HepG2 (cell line): ENCODE results near the gene AHSP. TPM values are rescaled to one million over a fixed set of nuclear protein-coding genes. Genes with fewer than 3 reads are reported as not detected.

Experiments
- ATAC-seq: fragments of 200-7000 bp; cut with Tn5 transposase; 3 replicates; pipeline ENCODE4 v1.9.1; 2020; ENCODE audit warnings: mild to moderate bottlenecking, moderate library complexity
- BruUV-seq: library from RNA; stranded (reverse); fragments of 400-500 nt; replicated peaks from 2 replicates; lab custom pipeline; 2021; lab: Mats Ljungman, UMichigan
- CTCF ChIA-PET: fragments of 300-600 bp; formaldehyde crosslinking; extraction: SDS; loops from one replicate; lab custom pipeline; 2021; ENCODE audit warnings: low total read pairs, inconsistent platforms, low intra/inter-chr PET ratio; lab: Yijun Ruan, JAX
- POLR2A ChIA-PET: fragments of 350-600 bp; sonication (Branson Sonifier 250); formaldehyde crosslinking; loops from one replicate; lab custom pipeline; 2020; ENCODE audit warnings: antibody characterized with exemption, inconsistent platforms; lab: Yijun Ruan, JAX
- DNase-seq: peaks from one replicate; pipeline ENCODE4 v3.0.0-alpha.2; 2015; ENCODE audit warnings: low spot score
- FAIRE-seq: peaks from 3 replicates; lab custom pipeline; 2011; peaks lifted over from hg19 to GRCh38; lab: Jason Lieb, UNC
- H2AFZ ChIP-seq: one replicate; pipeline ENCODE4 v1.6.1; 2011; ENCODE audit warnings: low read length, inconsistent platforms
- H3K27ac ChIP-seq: fragments of 300-600 bp; 3 replicates; pipeline ENCODE4 v1.8.0; 2011; ENCODE audit warnings: mixed run types, mild to moderate bottlenecking, mixed read lengths, low read length, inconsistent platforms; ENCODE audit not compliant: insufficient read depth; ENCODE audit errors: extremely low read length
- H3K27me3 ChIP-seq, 2 experiments: fragments of 200-600 bp in 1 of 2; 2 replicates in 1 of 2; 3 replicates in 1 of 2; pipeline versions ENCODE4 v1.6.0 to v1.8.0; 2011; ENCODE audit warnings: low read length in 2 of 2, mild to moderate bottlenecking in 2 of 2, moderate library complexity in 2 of 2, inconsistent platforms in 1 of 2; ENCODE audit not compliant: insufficient read depth in 2 of 2, control insufficient read depth in 1 of 2
- H3K36me3 ChIP-seq, 2 experiments: fragments of 200-600 bp in 1 of 2; replicated peaks in 1 of 2; 2 replicates in 1 of 2; 3 replicates in 1 of 2; pipeline versions ENCODE4 v1.5.1 to v1.8.0; 2011; ENCODE audit warnings: low read length in 2 of 2, inconsistent platforms in 1 of 2; ENCODE audit not compliant: insufficient read depth in 2 of 2, control insufficient read depth in 1 of 2
- H3K4me1 ChIP-seq: 2 replicates; pipeline ENCODE4 v1.5.1; 2012; ENCODE audit warnings: low read length, inconsistent platforms; ENCODE audit not compliant: insufficient read depth
- H3K4me2 ChIP-seq: 2 replicates; pipeline ENCODE4 v1.6.0; 2011; ENCODE audit warnings: low read depth, low read length, inconsistent platforms
- H3K4me3 ChIP-seq, 3 experiments: fragments of 200-600 bp in 1 of 3; sonication (generic), shearing (Covaris generic) in 1 of 3; replicated peaks in 1 of 3; 2 replicates each; pipeline ENCODE4 v1.5.1; 2011 to 2016; ENCODE audit warnings: low read length in 3 of 3, inconsistent platforms in 2 of 3, low read depth in 2 of 3, mild to moderate bottlenecking in 2 of 3, control low read depth in 1 of 3, mixed read lengths in 1 of 3; ENCODE audit not compliant: insufficient read depth in 1 of 3
- H3K79me2 ChIP-seq: one replicate; pipeline ENCODE4 v1.6.1; 2011; ENCODE audit warnings: low read length, inconsistent platforms; ENCODE audit not compliant: insufficient read depth
- H3K9ac ChIP-seq: 2 replicates; pipeline ENCODE4 v1.6.0; 2011; ENCODE audit warnings: mild to moderate bottlenecking, low read depth, low read length, inconsistent platforms; ENCODE audit not compliant: insufficient read depth
- H3K9me3 ChIP-seq: 2 replicates; pipeline ENCODE4 v1.5.1; 2012; ENCODE audit warnings: mild to moderate bottlenecking, low read length
- H4K20me1 ChIP-seq: 2 replicates; pipeline ENCODE4 v1.6.0; 2011; ENCODE audit warnings: inconsistent platforms, mild to moderate bottlenecking, low read length, moderate library complexity; ENCODE audit not compliant: insufficient read depth
- AFF4 ChIP-seq: sonication (generic); formaldehyde crosslinking; IDR thresholded peaks from 2 replicates; pipeline ENCODE4 v1.4.0; 2020; ENCODE audit warnings: missing genetic modification reagents
- CEBPB ChIP-seq: IDR thresholded peaks from 2 replicates; pipeline ENCODE4 v1.6.1; 2011; ENCODE audit warnings: low read depth, low read length, improper control_type of control experiment, borderline replicate concordance
- HDAC1 ChIP-seq: sonication (generic); formaldehyde crosslinking; IDR thresholded peaks from 2 replicates; pipeline ENCODE4 v1.5.1; 2020; ENCODE audit warnings: mild to moderate bottlenecking, missing genetic modification reagents
- HMG20A ChIP-seq: IDR thresholded peaks from 2 replicates; pipeline ENCODE4 v1.6.1; 2016; ENCODE audit warnings: borderline replicate concordance
- HNF4A ChIP-seq: sonication (generic); formaldehyde crosslinking; IDR thresholded peaks from 2 replicates; pipeline ENCODE4 v1.4.0; 2020; ENCODE audit warnings: missing genetic modification reagents
- JUND ChIP-seq: sonication (generic); formaldehyde crosslinking; IDR thresholded peaks from 2 replicates; pipeline ENCODE4 v1.8.0; 2022; ENCODE audit warnings: mild to moderate bottlenecking, missing genetic modification reagents
- MIXL1 ChIP-seq: IDR thresholded peaks from 2 replicates; pipeline ENCODE4 v1.6.1; 2016
- MTA3 ChIP-seq: sonication (generic); formaldehyde crosslinking; IDR thresholded peaks from 2 replicates; pipeline ENCODE4 v1.4.0; 2020; ENCODE audit warnings: missing genetic modification reagents
- NCOR1 ChIP-seq: fragments of 200-600 bp; sonication (generic); IDR thresholded peaks from 2 replicates; pipeline ENCODE4 v1.7.0; 2017; ENCODE audit warnings: antibody characterized with exemption, low read length, borderline replicate concordance
- NR2F6 ChIP-seq, 2 experiments: IDR thresholded peaks; 2 replicates each; pipeline ENCODE4 v1.6.1; 2016; ENCODE audit warnings: antibody characterized with exemption in 1 of 2, mild to moderate bottlenecking in 1 of 2
- RNF2 ChIP-seq: fragments of 450-650 bp; conservative IDR thresholded peaks from 2 replicates; pipeline ENCODE4 v1.6.1; 2016; ENCODE audit warnings: low read depth
- RXRB ChIP-seq: IDR thresholded peaks from 2 replicates; pipeline ENCODE4 v1.6.1; 2016; ENCODE audit warnings: borderline replicate concordance, missing genetic modification reagents, missing compliant biosample characterization
- ZFP82 ChIP-seq: sonication (generic); formaldehyde crosslinking; IDR thresholded peaks from 2 replicates; pipeline ENCODE4 v1.5.1; 2020; ENCODE audit warnings: mild to moderate bottlenecking, missing genetic modification reagents, borderline replicate concordance
- ZMYM2 ChIP-seq: sonication (generic); formaldehyde crosslinking; IDR thresholded peaks from 2 replicates; pipeline ENCODE4 v1.8.0; 2022; ENCODE audit warnings: mild to moderate bottlenecking, missing genetic modification reagents
- ZNF282 ChIP-seq: fragments of 450-650 bp; IDR thresholded peaks from 2 replicates; pipeline ENCODE4 v1.6.1; 2018; ENCODE audit not compliant: partially characterized antibody
- ZNF292 ChIP-seq: sonication (generic); formaldehyde crosslinking; IDR thresholded peaks from 2 replicates; pipeline ENCODE4 v1.8.1; 2022; ENCODE audit warnings: mild to moderate bottlenecking, low read depth, missing genetic modification reagents, borderline replicate concordance
- ZNF446 ChIP-seq: sonication (generic); formaldehyde crosslinking; IDR thresholded peaks from 2 replicates; pipeline ENCODE4 v1.5.0; 2020; ENCODE audit warnings: mild to moderate bottlenecking, missing genetic modification reagents
- ZNF563 ChIP-seq: sonication (generic); formaldehyde crosslinking; IDR thresholded peaks from 2 replicates; pipeline ENCODE4 v1.8.0; 2022; ENCODE audit warnings: mild to moderate bottlenecking, moderate library complexity, missing genetic modification reagents
- ZNF737 ChIP-seq: sonication (generic); formaldehyde crosslinking; IDR thresholded peaks from 2 replicates; pipeline ENCODE4 v1.5.0; 2020; ENCODE audit warnings: missing genetic modification reagents, mild to moderate bottlenecking, borderline replicate concordance
- WGBS: methylation state at CpG from one replicate; pipeline ENCODE4 v1.1.6; 2017; ENCODE audit warnings: low lambda C conversion rate; 5-methylcytosine and 5-hydroxymethylcytosine counted together
- in situ Hi-C: cut with HindIII; loops from 2 replicates; pipeline ENCODE4 v1.10.0; 2017; ENCODE audit warnings: low pct_unique_long_range_greater_than_20kb; ENCODE audit not compliant: extremely low pct_ligation_motif_present
- intact Hi-C: fragments of 100-400 bp; cut with micrococcal nuclease; formaldehyde crosslinking; loops from one replicate; pipeline ENCODE4 v1.10.0; 2022; ENCODE audit not compliant: unreplicated experiment
- polyA plus RNA-seq, 8 experiments: library from polyadenylated mRNA; depleted of rRNA in 3 of 8; stranded (reverse) in 7 of 8; unstranded in 1 of 8; fragments of >200 nt; fragmentation: Illumina TruSeq in 4 of 8; extraction: Trizol in 4 of 8; gene quantifications; 2 replicates each; pipeline versions ENCODE4 v1.2.1 to v1.2.3, GENCODE V29; 2011 to 2016; ENCODE audit warnings: low read depth in 4 of 8, missing spikeins in 1 of 8, mixed read lengths in 1 of 8; ENCODE audit not compliant: insufficient read depth in 1 of 8
- total RNA-seq, 5 experiments: library from RNA; depleted of rRNA; stranded (reverse); fragments of >200 nt; fragmentation: Illumina TruSeq; extraction: Trizol; gene quantifications; 2 replicates each; pipeline ENCODE4 v1.2.3, GENCODE V29; 2016; ENCODE audit warnings: low read depth in 1 of 5
- TF ChIP-seq, protein P1 (sequence below): sonication (generic); formaldehyde crosslinking; IDR thresholded peaks from 2 replicates; pipeline ENCODE4 v1.8.0; 2022; ENCODE audit warnings: missing genetic modification reagents, mild to moderate bottlenecking, moderate library complexity, borderline replicate concordance

Gene AHSP
- total and polyA plus RNA-seq, 2 of the 13 experiments (the other 11 are each of a cell fraction or from before 2014, with no cell fraction given), result not detected

GRCh38 chr16:31501226-31501965, 26.3 kb upstream of the AHSP start:
- peaks cover 40% of the 10 kb centered on the region for H3K4me1 ChIP-seq
- DNase-seq (peak; percentile 55), ATAC-seq (peak; percentile 77), FAIRE-seq (peak; percentile 51)
- H3K79me2 ChIP-seq, result peaks cover 3% of the 10 kb centered on the region
- no peak overlapping the region for H3K4me3 ChIP-seq
- WGBS, result 41% methylated on average over 3 of the region's 3 CpGs
- ChIA-PET POLR2A (interaction anchor here (0.9 to 2.5 kb wide), 4 partner anchors 12 to 372 kb away, joined by 3 to 13 read pairs (median 4); partner anchors contain the start of genes ARMC5 and ZNF267), CTCF (no interaction called here)
- intact Hi-C loops (no loop called here), in situ Hi-C loops (no loop called here)
- no peaks in the 10 kb centered on the region for H3K9me3 ChIP-seq
- no peak overlapping the region for H2AFZ ChIP-seq
- no peaks in the 10 kb centered on the region for H3K27me3 ChIP-seq
- H3K9ac ChIP-seq, result no peak overlapping the region
- H3K36me3 ChIP-seq, result peaks cover 16 to 46% of the 10 kb centered on the region in 2 experiments
- H3K4me2 ChIP-seq, result no peak overlapping the region
- H4K20me1 ChIP-seq, result no peaks in the 10 kb centered on the region
- no TSS peak for BruUV-seq
- H3K27ac ChIP-seq, result peak overlapping the region; percentile 1
- TF ChIP-seq CEBPB (peak; percentile 36; the same call in 1 of the 2 replicates), RXRB (CRISPR knock-in tag) (peak; percentile 33; the same call in 1 of the 2 replicates), HDAC1 (CRISPR knock-in tag) (peak; percentile 30; the same call in 1 of the 2 replicates), ZNF563 (no peak), HMG20A (peak; percentile 34; the same call in 1 of the 2 replicates), NCOR1 (peak; percentile 50; the same call in 1 of the 2 replicates), AFF4 (CRISPR knock-in tag) (no peak), JUND (CRISPR knock-in tag) (no peak), HNF4A (CRISPR knock-in tag) (peak; percentile 87), ZNF737 (CRISPR knock-in tag) (no peak), MTA3 (CRISPR knock-in tag) (no peak), NR2F6 (IDR thresholded peaks at IDR 0.05) (0 out of 2 replicates have a peak, but pooled peaks have one; percentile 21), NR2F6 (CRISPR knock-in tag; IDR thresholded peaks at IDR 0.05) (peak; percentile 16; the same call in 1 of the 2 replicates), ZFP82 (no peak), ZNF282 (no peak), ZNF292 (CRISPR knock-in tag) (peak; percentile 24; the same call in 1 of the 2 replicates), ZNF446 (no peak), ZMYM2 (CRISPR knock-in tag) (peak; percentile 33; the same call in 1 of the 2 replicates), MIXL1 (0 out of 2 replicates have a peak, but pooled peaks have one; percentile 35), RNF2 (no peak)
- TF ChIP-seq, protein P1, sequence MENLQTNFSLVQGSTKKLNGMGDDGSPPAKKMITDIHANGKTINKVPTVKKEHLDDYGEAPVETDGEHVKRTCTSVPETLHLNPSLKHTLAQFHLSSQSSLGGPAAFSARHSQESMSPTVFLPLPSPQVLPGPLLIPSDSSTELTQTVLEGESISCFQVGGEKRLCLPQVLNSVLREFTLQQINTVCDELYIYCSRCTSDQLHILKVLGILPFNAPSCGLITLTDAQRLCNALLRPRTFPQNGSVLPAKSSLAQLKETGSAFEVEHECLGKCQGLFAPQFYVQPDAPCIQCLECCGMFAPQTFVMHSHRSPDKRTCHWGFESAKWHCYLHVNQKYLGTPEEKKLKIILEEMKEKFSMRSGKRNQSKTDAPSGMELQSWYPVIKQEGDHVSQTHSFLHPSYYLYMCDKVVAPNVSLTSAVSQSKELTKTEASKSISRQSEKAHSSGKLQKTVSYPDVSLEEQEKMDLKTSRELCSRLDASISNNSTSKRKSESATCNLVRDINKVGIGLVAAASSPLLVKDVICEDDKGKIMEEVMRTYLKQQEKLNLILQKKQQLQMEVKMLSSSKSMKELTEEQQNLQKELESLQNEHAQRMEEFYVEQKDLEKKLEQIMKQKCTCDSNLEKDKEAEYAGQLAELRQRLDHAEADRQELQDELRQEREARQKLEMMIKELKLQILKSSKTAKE (CRISPR knock-in tag), result no peak
